Endothelial cell of umbilical vein (primary cell): ENCODE results near the gene KLF15. TPM values are rescaled to one million over a fixed set of nuclear protein-coding genes. Genes with fewer than 3 reads are reported as not detected.

ENCODE experiments used
- Bru-seq: library from RNA; stranded (reverse); fragments of 400-500 nt; gene quantifications from one replicate; lab custom pipeline; 2021; lab: Mats Ljungman, UMichigan
- BruChase-seq, 2 experiments: library from RNA; stranded (reverse); fragments of 400-500 nt; gene quantifications; one replicate each; lab custom pipeline; 2021; lab: Mats Ljungman, UMichigan
- BruUV-seq: library from RNA; stranded (reverse); fragments of 400-500 nt; replicated peaks from 2 replicates; lab custom pipeline; 2021; lab: Mats Ljungman, UMichigan
- CTCF ChIA-PET: fragments of 300-600, 350-600 bp; sonication (Branson Sonifier 250); formaldehyde crosslinking; loops from one replicate; lab custom pipeline; 2021; ENCODE audit warnings: antibody characterized with exemption, inconsistent platforms; lab: Charles Lee
- POLR2A ChIA-PET: fragments of 300-600, 350-600 bp; sonication (Branson Sonifier 250); formaldehyde crosslinking; loops from one replicate; lab custom pipeline; 2021; ENCODE audit warnings: antibody characterized with exemption, inconsistent platforms; lab: Charles Lee
- DNase-seq: peaks from one replicate; pipeline ENCODE4 v3.0.0-alpha.2; 2011; ENCODE audit warnings: low read depth, low spot score
- FAIRE-seq: peaks from 2 replicates; lab custom pipeline; 2011; peaks lifted over from hg19 to GRCh38; lab: Jason Lieb, UNC
- H2AFZ ChIP-seq: 2 replicates; pipeline ENCODE4 v1.6.0; 2012; ENCODE audit warnings: low read depth, low read length, control low read depth, inconsistent platforms
- H3K27ac ChIP-seq: 2 replicates; pipeline ENCODE4 v1.5.1; 2011; ENCODE audit warnings: low read depth, mild to moderate bottlenecking, control low read depth, low read length, moderate library complexity; ENCODE audit not compliant: insufficient read depth
- H3K27me3 ChIP-seq, 2 experiments: 2 replicates each; pipeline versions ENCODE4 v1.6.0 to v1.6.1; 2011; ENCODE audit warnings: low read length in 2 of 2, mixed read lengths in 1 of 2; ENCODE audit not compliant: control insufficient read depth in 2 of 2, insufficient read depth in 2 of 2
- H3K36me3 ChIP-seq, 2 experiments: 2 replicates in 1 of 2; 3 replicates in 1 of 2; pipeline ENCODE4 v1.5.1; 2011; ENCODE audit warnings: low read length in 2 of 2, mild to moderate bottlenecking in 1 of 2, moderate library complexity in 1 of 2; ENCODE audit not compliant: control insufficient read depth in 2 of 2, insufficient read depth in 2 of 2; ENCODE audit errors: extremely low read depth in 1 of 2
- H3K4me1 ChIP-seq: 3 replicates; pipeline ENCODE4 v1.5.1; 2011; ENCODE audit warnings: mild to moderate bottlenecking, low read length; ENCODE audit not compliant: control insufficient read depth, insufficient read depth; ENCODE audit errors: extremely low read depth
- H3K4me2 ChIP-seq: 2 replicates; pipeline ENCODE4 v1.6.1; 2011; ENCODE audit warnings: low read length, control low read depth, mixed read lengths; ENCODE audit not compliant: insufficient read depth
- H3K4me3 ChIP-seq, 3 experiments: fragments of 200-600 bp in 1 of 3; sonication (generic), shearing (Covaris generic) in 1 of 3; replicated peaks in 1 of 3; 2 replicates each; pipeline ENCODE4 v1.5.1; 2011 to 2016; ENCODE audit warnings: control low read depth in 3 of 3, low read length in 3 of 3, mild to moderate bottlenecking in 2 of 3, inconsistent platforms in 1 of 3, low read depth in 1 of 3, moderate library complexity in 1 of 3; ENCODE audit not compliant: insufficient read depth in 1 of 3
- H3K79me2 ChIP-seq: 2 replicates; pipeline ENCODE4 v1.6.0; 2012; ENCODE audit warnings: low read length, inconsistent platforms; ENCODE audit not compliant: control insufficient read depth, insufficient read depth
- H3K9ac ChIP-seq: replicated peaks from 2 replicates; pipeline ENCODE3; 2011; ENCODE audit warnings: low read length, control low read depth; ENCODE audit not compliant: insufficient read depth; ENCODE audit errors: extremely low read depth
- H3K9me1 ChIP-seq: replicated peaks from 3 replicates; pipeline ENCODE4 v1.6.0; 2011; ENCODE audit warnings: mild to moderate bottlenecking, low read length; ENCODE audit not compliant: control insufficient read depth, insufficient read depth; ENCODE audit errors: extremely low read depth
- H3K9me3 ChIP-seq: replicated peaks from 2 replicates; pipeline ENCODE4 v1.5.1; 2012; ENCODE audit warnings: low read length, inconsistent platforms; ENCODE audit not compliant: control insufficient read depth, insufficient read depth
- H4K20me1 ChIP-seq: replicated peaks from 2 replicates; pipeline ENCODE3; 2011; ENCODE audit warnings: mild to moderate bottlenecking, low read length; ENCODE audit not compliant: control insufficient read depth, insufficient read depth; ENCODE audit errors: extremely low read depth
- EZH2 ChIP-seq: IDR thresholded peaks from 2 replicates; pipeline ENCODE4 v1.6.1; 2012; ENCODE audit warnings: borderline replicate concordance, low read depth, mild to moderate bottlenecking, moderate library complexity, low read length, inconsistent platforms; ENCODE audit not compliant: severe bottlenecking
- FOS ChIP-seq: IDR thresholded peaks from 2 replicates; pipeline ENCODE4 v1.6.1; 2011; ENCODE audit warnings: mild to moderate bottlenecking, low read length, moderate library complexity, borderline replicate concordance; ENCODE audit not compliant: insufficient read depth
- GATA2 ChIP-seq: IDR thresholded peaks from 2 replicates; pipeline ENCODE4 v1.7.0; 2011; ENCODE audit warnings: low read depth, mild to moderate bottlenecking, moderate library complexity, mixed read lengths, low read length; ENCODE audit not compliant: insufficient read length, insufficient read depth
- JUN ChIP-seq: IDR thresholded peaks from 2 replicates; pipeline ENCODE4 v1.6.1; 2011; ENCODE audit warnings: borderline replicate concordance, low read depth; ENCODE audit not compliant: insufficient read length, insufficient read depth
- MAX ChIP-seq: IDR thresholded peaks from 2 replicates; pipeline ENCODE4 v1.6.1; 2011; ENCODE audit not compliant: insufficient read depth, insufficient read length
- MYC ChIP-seq: IDR thresholded peaks from one replicate; pipeline ENCODE4 v1.6.1; 2011; ENCODE audit warnings: mild to moderate bottlenecking, low read depth, low read length
- POLR2A ChIP-seq: IDR thresholded peaks from 2 replicates; pipeline ENCODE4 v1.6.1; 2012; ENCODE audit warnings: low read depth, mild to moderate bottlenecking, control low read depth, low read length
- POLR2AphosphoS5 ChIP-seq: IDR thresholded peaks from 2 replicates; pipeline ENCODE4 v1.6.1; 2012; ENCODE audit warnings: low read depth, mild to moderate bottlenecking, control low read depth, low read length, moderate library complexity; ENCODE audit not compliant: insufficient read depth
- dilution Hi-C: fragments of 300-500 bp; cut with MboI; formaldehyde crosslinking; loops from one replicate; pipeline ENCODE4 v1.15.0; 2019; ENCODE audit warnings: low sequenced_read_pairs; ENCODE audit not compliant: extremely low pct_ligation_motif_present
- intact Hi-C: fragments of 100-400 bp; cut with micrococcal nuclease; formaldehyde crosslinking; loops from one replicate; pipeline ENCODE4 v1.10.0; 2022
- long read RNA-seq: library from polyadenylated mRNA; stranded (forward); transcript quantifications from one replicate; pipeline ENCODE4 v2.0.0, GENCODE V29; 2021
- polyA minus RNA-seq, 3 experiments: library from RNA; depleted of rRNA, polyadenylated mRNA; stranded (reverse); fragments of >200 nt; gene quantifications; 1 replicate in 1 of 3; 2 replicates in 2 of 3; pipeline ENCODE4 v1.2.3, GENCODE V29; 2011
- polyA plus RNA-seq, 4 experiments: library from polyadenylated mRNA; depleted of rRNA in 3 of 4; stranded (reverse) in 3 of 4; unstranded in 1 of 4; fragments of >200 nt; gene quantifications; 2 replicates each; pipeline versions ENCODE4 v1.2.1 to v1.2.3, GENCODE V29; 2011 to 2012; ENCODE audit warnings: missing spikeins in 1 of 4
- total RNA-seq: library from RNA; stranded (reverse); gene quantifications from 2 replicates; pipeline ENCODE4 v1.2.3, GENCODE V29; 2021
- TF ChIP-seq, protein P1 (sequence below), 2 donors: IDR thresholded peaks; 1 replicate in 1 of 2; 2 replicates in 1 of 2; pipeline ENCODE4 v1.5.1; 2011; ENCODE audit warnings: low read length in 2 of 2, mild to moderate bottlenecking in 2 of 2, moderate library complexity in 2 of 2, control low read depth in 1 of 2, inconsistent platforms in 1 of 2, low read depth in 1 of 2; ENCODE audit not compliant: insufficient read depth in 1 of 2; ENCODE audit errors: extremely low read depth in 1 of 2

Gene KLF15
- total RNA-seq, result 1.4 and 3.0 TPM in 2 replicates
- 2.2 and 2.8 TPM in 2 replicates for polyA plus RNA-seq
- 1.5 and 2.1 TPM in 2 replicates for polyA plus RNA-seq (2011; cell fraction: cytosol; rRNA removed)
- 2.1 and 3.0 TPM in 2 replicates for polyA plus RNA-seq (2011; cell fraction: nucleus; rRNA removed)
- polyA plus RNA-seq (2012), result 0.39 and 1.2 TPM in 2 replicates
- 1.5 and 4.7 TPM in 2 replicates for polyA minus RNA-seq
- polyA minus RNA-seq (2011; cell fraction: cytosol; rRNA and poly(A)+ RNA removed), result not detected
- 2.7 and 4.0 TPM in 2 replicates for polyA minus RNA-seq (2011; cell fraction: nucleus; rRNA and poly(A)+ RNA removed)
- percentile 33 among the genes with signal in this experiment for Bru-seq, nascent RNA
- percentile 29 among the genes with signal in this experiment for BruChase-seq, experiment 1, labeled RNA remaining after a 6-hour chase
- BruChase-seq, experiment 2, labeled RNA remaining after a 2-hour chase, result percentile 40 among the genes with signal in this experiment
- long read RNA-seq, result 0 reads

GRCh38 chr3:126357295-126358037, at the start of gene KLF15:
TSS of gene KLF15 (minus strand) at chr3:126357408. CDS start at chr3:126352922, 4,486 bp downstream.
- Histone ChIP-seq H4K20me1 (no peaks in the 10 kb centered on the region), H3K9me3 (no peaks in the 10 kb centered on the region), H3K27ac (no peak within 1 kb of the TSS), H3K27me3 (peaks cover 14 to 29% of the 10 kb centered on the region in 2 experiments), H3K9me1 (no peaks in the 10 kb centered on the region), H3K4me1 (peaks cover 12% of the 10 kb centered on the region), H3K4me3 (peak within 1 kb of the TSS; percentile 21 to 55 (median 42)), H3K9ac (peak within 1 kb of the TSS; percentile 34), H3K36me3 (no peaks in the 10 kb centered on the region), H3K79me2 (no peaks in the 10 kb centered on the region), H3K4me2 (peak within 1 kb of the TSS; percentile 67), H2AFZ (peak within 1 kb of the TSS; percentile 92)
- ChIA-PET CTCF (interaction anchor here (0.7 to 1.6 kb wide), 7 partner anchors 31 to 1339 kb away, joined by 3 to 4 read pairs (median 4); no protein-coding TSS in a partner anchor), POLR2A (no interaction called here)
- dilution Hi-C loops (no loop called here), intact Hi-C loops (loop anchor here (1.0 to 5.0 kb wide), 3 partner anchors 70 to 275 kb away; partner anchors contain the start of gene SLC41A3)
- TF ChIP-seq GATA2 (no peak), MYC (no peak), MAX (peak; percentile 56), EZH2 (peak; percentile 43), POLR2A (no peak), POLR2AphosphoS5 (no peak), FOS (no peak), JUN (no peak)
- TF ChIP-seq, protein P1, sequence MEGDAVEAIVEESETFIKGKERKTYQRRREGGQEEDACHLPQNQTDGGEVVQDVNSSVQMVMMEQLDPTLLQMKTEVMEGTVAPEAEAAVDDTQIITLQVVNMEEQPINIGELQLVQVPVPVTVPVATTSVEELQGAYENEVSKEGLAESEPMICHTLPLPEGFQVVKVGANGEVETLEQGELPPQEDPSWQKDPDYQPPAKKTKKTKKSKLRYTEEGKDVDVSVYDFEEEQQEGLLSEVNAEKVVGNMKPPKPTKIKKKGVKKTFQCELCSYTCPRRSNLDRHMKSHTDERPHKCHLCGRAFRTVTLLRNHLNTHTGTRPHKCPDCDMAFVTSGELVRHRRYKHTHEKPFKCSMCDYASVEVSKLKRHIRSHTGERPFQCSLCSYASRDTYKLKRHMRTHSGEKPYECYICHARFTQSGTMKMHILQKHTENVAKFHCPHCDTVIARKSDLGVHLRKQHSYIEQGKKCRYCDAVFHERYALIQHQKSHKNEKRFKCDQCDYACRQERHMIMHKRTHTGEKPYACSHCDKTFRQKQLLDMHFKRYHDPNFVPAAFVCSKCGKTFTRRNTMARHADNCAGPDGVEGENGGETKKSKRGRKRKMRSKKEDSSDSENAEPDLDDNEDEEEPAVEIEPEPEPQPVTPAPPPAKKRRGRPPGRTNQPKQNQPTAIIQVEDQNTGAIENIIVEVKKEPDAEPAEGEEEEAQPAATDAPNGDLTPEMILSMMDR (IDR thresholded peaks at IDR 0.05; ENCODE audit: extremely low read depth in 1 of 2, insufficient read depth in 1 of 2, low read depth in 1 of 2, low read length in 2 of 2), result no peak
- peak; percentile 82 for DNase-seq
- BruUV-seq, result no TSS peak
- FAIRE-seq, result peak; percentile 47
